CD8-positive, alpha-beta memory T cell (primary cell): ENCODE measurements around the gene ABCD3. TPM values are rescaled to one million over a fixed set of nuclear protein-coding genes. Genes with fewer than 3 reads are reported as not detected.
"Not testable (repeated sequence)": the region's sequence is repeated elsewhere in the genome, so short reads cannot be mapped to it uniquely, and the experiment has no call there.

Source experiments
- CTCF ChIA-PET: fragments of 350-600 bp; sonication (Branson Sonifier 250); formaldehyde crosslinking; loops from one replicate; lab custom pipeline; 2021; ENCODE audit warnings: antibody characterized with exemption; lab: Charles Lee
- POLR2A ChIA-PET: fragments of 350-600 bp; sonication (Branson Sonifier 250); formaldehyde crosslinking; loops from one replicate; lab custom pipeline; 2021; ENCODE audit warnings: antibody characterized with exemption; lab: Charles Lee
- DNase-seq, 5 donors: peaks; one replicate each; pipeline versions ENCODE4 v3.0.0 to v3.0.0-alpha.2; 2020 to 2022; ENCODE audit warnings: mixed read lengths in 1 of 5
- H3K27ac ChIP-seq: one replicate; pipeline ENCODE4 v1.7.0; 2013; ENCODE audit warnings: low read depth, mild to moderate bottlenecking, low read length, moderate library complexity
- H3K27me3 ChIP-seq: 2 replicates; pipeline ENCODE4 v1.7.0; 2013; ENCODE audit warnings: low read length, mild to moderate bottlenecking; ENCODE audit not compliant: insufficient read depth, poor library complexity, severe bottlenecking
- H3K36me3 ChIP-seq: 2 replicates; pipeline ENCODE4 v1.7.0; 2013; ENCODE audit warnings: mild to moderate bottlenecking, low read length, moderate library complexity; ENCODE audit not compliant: insufficient read depth
- H3K4me1 ChIP-seq: 2 replicates; pipeline ENCODE4 v1.7.0; 2013; ENCODE audit warnings: mild to moderate bottlenecking, low read length, moderate library complexity; ENCODE audit not compliant: insufficient read depth
- H3K4me3 ChIP-seq: 2 replicates; pipeline ENCODE4 v1.7.0; 2013; ENCODE audit warnings: mild to moderate bottlenecking, low read length
- H3K9me3 ChIP-seq: 2 replicates; pipeline ENCODE4 v1.7.0; 2013; ENCODE audit warnings: mild to moderate bottlenecking, low read length
- H3K27ac Mint-ChIP-seq, 8 donors: one replicate each; pipeline ENCODE4 v1.8.0; 2020 to 2021; ENCODE audit warnings: mixed read lengths in 8 of 8, mild to moderate bottlenecking in 6 of 8, inconsistent platforms in 3 of 8, moderate library complexity in 3 of 8
- H3K27me3 Mint-ChIP-seq, 2 donors: one replicate each; pipeline ENCODE4 v1.8.0; 2020 to 2021; ENCODE audit warnings: mixed read lengths in 2 of 2, mild to moderate bottlenecking in 1 of 2, moderate library complexity in 1 of 2
- H3K36me3 Mint-ChIP-seq, 3 donors: one replicate each; pipeline ENCODE4 v1.8.0; 2020 to 2021; ENCODE audit warnings: mixed read lengths in 3 of 3, inconsistent platforms in 1 of 3, mild to moderate bottlenecking in 1 of 3
- H3K4me1 Mint-ChIP-seq, 3 donors: one replicate each; pipeline ENCODE4 v1.8.0; 2020 to 2021; ENCODE audit warnings: mixed read lengths in 3 of 3, inconsistent platforms in 1 of 3, mild to moderate bottlenecking in 1 of 3
- H3K4me3 Mint-ChIP-seq, 7 donors: one replicate each; pipeline ENCODE4 v1.8.0; 2020 to 2021; ENCODE audit warnings: mixed read lengths in 7 of 7, mild to moderate bottlenecking in 6 of 7, moderate library complexity in 4 of 7, inconsistent platforms in 2 of 7
- H3K9me3 Mint-ChIP-seq, 5 donors: one replicate each; pipeline ENCODE4 v1.8.0; 2020 to 2022; ENCODE audit warnings: mixed read lengths in 5 of 5, mild to moderate bottlenecking in 3 of 5, moderate library complexity in 2 of 5, inconsistent platforms in 1 of 5
- polyA plus RNA-seq: library from polyadenylated mRNA; unstranded; fragments of 300-500 nt; fragmentation: Illumina TruSeq; gene quantifications from one replicate; pipeline ENCODE4 v1.2.3, GENCODE V29; 2021
- total RNA-seq, 2 experiments: library from RNA; stranded (reverse); gene quantifications; one replicate each; pipeline ENCODE4 v1.2.3, GENCODE V29; 2021

The ABCD3 gene
- total and polyA plus RNA-seq, 3 experiments from 2014 or later: 28.3 to 38.8 (median 36.7) TPM

DNA sequence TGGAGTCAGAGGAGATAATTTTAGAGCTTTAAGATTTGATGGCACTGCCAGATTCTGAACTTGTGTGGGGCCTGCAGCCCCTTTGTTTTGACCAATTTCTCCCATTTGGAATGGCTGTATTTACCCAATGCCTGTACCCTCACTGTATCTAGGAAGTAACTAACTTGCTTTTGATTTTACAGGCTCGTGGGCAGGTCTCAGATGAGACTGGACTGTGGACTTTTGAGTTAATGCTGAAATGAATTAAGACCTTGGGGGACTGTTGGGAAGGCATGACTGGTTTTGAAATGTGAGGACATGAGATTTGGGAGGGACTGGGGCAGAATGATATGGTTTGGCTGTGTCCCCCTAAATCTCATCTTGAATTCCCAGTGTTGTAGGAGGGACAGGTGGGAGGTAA is 11.9 kb downstream of the ABCD3 start:
- DNase-seq, H3K9me3 ChIP-seq, H3K4me1 ChIP-seq, H3K27ac ChIP-seq, H3K4me3 ChIP-seq, POLR2A ChIA-PET, H3K9me3 Mint-ChIP-seq, H3K27me3 ChIP-seq, H3K27me3 Mint-ChIP-seq, H3K4me3 Mint-ChIP-seq, H3K36me3 ChIP-seq, CTCF ChIA-PET: not testable (repeated sequence)
- Mint-ChIP-seq H3K36me3 (peaks cover 4 to 20% (median 7%) of the 10 kb centered on the region in 3 donors), H3K27ac (peak overlapping the region in 2 of 8 donors; percentile 17), H3K4me1 (peaks cover 46 to 63% (median 48%) of the 10 kb centered on the region in 3 donors)

DNA sequence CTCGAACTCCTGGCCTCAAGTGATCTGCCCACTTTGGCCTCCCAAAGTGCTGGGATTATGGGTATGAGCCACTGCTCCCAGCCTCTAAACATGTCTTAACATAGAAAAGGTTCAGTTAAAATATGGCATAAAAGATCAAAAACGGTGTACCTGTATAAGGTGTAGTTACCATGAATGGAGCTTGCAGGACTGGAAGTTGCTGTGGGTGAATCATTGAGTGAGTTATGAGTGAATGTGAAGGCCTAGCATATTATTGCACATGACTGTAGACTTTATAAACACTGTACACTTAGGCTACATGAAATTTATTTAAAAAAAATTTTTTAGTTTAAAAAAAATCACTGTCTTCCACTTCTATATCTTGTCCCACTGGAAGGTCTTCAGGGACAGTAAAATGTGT is 15.7 kb downstream of the ABCD3 start:
- Mint-ChIP-seq H3K27ac (no peak overlapping the region), H3K27me3 (no peaks in the 10 kb centered on the region), H3K36me3 (peaks cover 9 to 31% (median 13%) of the 10 kb centered on the region in 3 donors), H3K4me1 (peaks cover 42 to 65% (median 64%) of the 10 kb centered on the region in 3 donors), H3K4me3 (no peak overlapping the region), H3K9me3 (peaks cover 0 to 14% (median 3%) of the 10 kb centered on the region in 5 donors)
- H3K4me3 ChIP-seq: no peak overlapping the region
- no peaks in the 10 kb centered on the region for H3K4me1 ChIP-seq
- no peaks in the 10 kb centered on the region for H3K36me3 ChIP-seq
- H3K27me3 ChIP-seq: no peaks in the 10 kb centered on the region
- CTCF ChIA-PET: interaction anchor here (1.0 kb wide), 1 partner anchor 10 kb away, joined by 3 read pairs; no protein-coding TSS in a partner anchor
- H3K27ac ChIP-seq: no peak overlapping the region
- no peaks in the 10 kb centered on the region for H3K9me3 ChIP-seq
- no peak for DNase-seq
- POLR2A ChIA-PET: no interaction called here

DNA sequence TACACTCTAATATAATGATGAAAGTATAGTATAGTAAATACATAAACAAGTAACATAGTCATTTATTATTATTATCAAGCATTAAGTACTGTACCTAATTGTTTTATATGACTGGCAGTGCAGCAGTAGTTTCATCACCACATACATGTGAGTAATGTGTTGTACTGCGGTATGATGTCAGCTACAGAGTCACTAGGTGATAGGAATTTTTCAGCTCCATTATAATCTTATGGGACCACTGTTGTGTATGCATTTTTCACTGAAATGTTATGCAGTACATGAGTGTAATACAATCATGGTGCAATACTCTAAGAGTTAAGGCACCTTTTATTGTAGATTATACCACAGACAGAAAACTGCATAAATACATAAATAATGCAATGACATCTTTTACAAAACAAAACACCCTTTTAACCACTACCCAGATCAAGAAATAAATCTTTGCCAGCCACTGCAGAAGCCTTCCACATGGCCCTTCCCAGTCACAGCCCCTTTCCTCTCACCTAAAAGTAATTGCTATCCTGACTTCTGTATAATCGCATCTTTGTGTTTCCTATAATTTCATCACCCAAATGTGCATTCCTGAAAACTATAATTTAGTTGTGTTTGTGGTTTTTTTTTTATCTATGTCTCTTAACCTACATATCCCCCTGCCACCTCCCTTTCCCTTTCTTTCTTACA is 16.3 kb downstream of the ABCD3 start:
- Mint-ChIP-seq H3K27me3 (no peaks in the 10 kb centered on the region), H3K27ac (no peak overlapping the region), H3K4me1 (peaks cover 41 to 64% (median 63%) of the 10 kb centered on the region in 3 donors), H3K4me3 (no peak overlapping the region), H3K36me3 (peaks cover 7 to 29% (median 13%) of the 10 kb centered on the region in 3 donors), H3K9me3 (peaks cover 0 to 14% (median 3%) of the 10 kb centered on the region in 5 donors)
- no peak overlapping the region for H3K4me3 ChIP-seq
- ChIA-PET POLR2A (no interaction called here), CTCF (interaction anchor here (1.0 kb wide), 1 partner anchor 11 kb away, joined by 3 read pairs; no protein-coding TSS in a partner anchor)
- no peaks in the 10 kb centered on the region for H3K9me3 ChIP-seq
- no peak overlapping the region for H3K27ac ChIP-seq
- no peaks in the 10 kb centered on the region for H3K36me3 ChIP-seq
- H3K27me3 ChIP-seq: no peaks in the 10 kb centered on the region
- no peaks in the 10 kb centered on the region for H3K4me1 ChIP-seq
- no peak for DNase-seq

DNA sequence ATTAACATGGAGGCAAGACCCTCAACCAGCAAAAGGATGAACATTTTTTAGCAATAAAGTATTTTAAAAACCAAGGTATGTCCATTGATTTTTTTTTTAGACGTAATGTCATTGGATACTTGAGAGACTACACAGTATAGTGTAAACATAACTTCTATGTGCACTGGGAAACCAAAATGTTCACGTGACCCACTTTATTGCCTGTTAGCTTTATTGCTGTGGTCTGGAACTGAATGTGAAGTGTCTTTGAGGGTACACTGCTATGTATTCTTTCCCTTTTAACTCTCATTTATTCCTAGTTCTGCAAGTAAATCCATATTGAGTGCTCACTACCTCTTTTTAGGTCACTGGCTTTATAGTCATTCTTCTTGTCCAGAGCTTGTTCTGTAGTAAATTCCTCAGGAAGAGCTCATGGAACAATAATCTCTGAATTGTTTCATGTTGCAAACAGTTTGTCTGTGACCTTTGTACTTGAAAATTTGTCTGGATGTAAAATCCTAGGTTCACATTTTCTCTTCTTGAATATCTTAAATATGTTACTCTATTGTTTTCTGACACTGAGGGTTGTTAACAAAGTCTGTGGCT is 20.6 kb downstream of the ABCD3 start:
- no peaks in the 10 kb centered on the region for H3K4me1 ChIP-seq
- no peaks in the 10 kb centered on the region for H3K27me3 Mint-ChIP-seq

DNA sequence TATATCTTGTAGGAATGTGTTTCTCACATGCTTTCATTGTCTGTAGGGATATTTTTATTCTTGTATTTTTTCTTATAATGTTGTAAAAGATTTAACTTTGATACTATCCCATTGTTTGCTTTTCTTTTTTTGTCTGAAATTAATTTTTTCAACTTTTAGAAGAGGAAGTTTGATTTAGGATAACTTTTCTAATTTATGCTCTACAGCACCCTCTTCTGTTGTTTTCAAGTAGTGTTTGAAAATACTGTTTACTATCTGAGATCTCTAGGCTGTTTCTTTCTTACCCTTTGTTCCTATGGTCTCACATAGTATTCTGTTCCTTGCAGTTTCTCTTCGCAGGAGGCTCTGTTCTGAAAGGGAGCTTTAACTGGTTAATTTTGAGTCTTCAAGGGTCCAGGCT is 21.9 kb downstream of the ABCD3 start:
- DNase-seq: no peak
- Mint-ChIP-seq H3K27me3 (no peaks in the 10 kb centered on the region), H3K4me3 (no peak overlapping the region), H3K27ac (no peak overlapping the region), H3K9me3 (peaks cover 17 to 34% (median 30%) of the 10 kb centered on the region in 5 donors), H3K4me1 (peaks cover 21 to 51% (median 43%) of the 10 kb centered on the region in 3 donors), H3K36me3 (peaks cover 10 to 60% (median 21%) of the 10 kb centered on the region in 3 donors)
- POLR2A ChIA-PET: no interaction called here
- Histone ChIP-seq H3K4me3 (no peak overlapping the region), H3K27ac (no peak overlapping the region), H3K27me3 (no peaks in the 10 kb centered on the region), H3K9me3 (peaks cover 2% of the 10 kb centered on the region), H3K36me3 (no peaks in the 10 kb centered on the region), H3K4me1 (no peaks in the 10 kb centered on the region)
- CTCF ChIA-PET: interaction anchor here (1.5 kb wide), 1 partner anchor 23 kb away, joined by 3 read pairs; no protein-coding TSS in a partner anchor

More for the DNA sequence above, 20.6 kb downstream of the ABCD3 start:
- H3K9me3 Mint-ChIP-seq: peaks cover 13 to 25% (median 22%) of the 10 kb centered on the region in 5 donors
- Histone ChIP-seq H3K9me3 (no peaks in the 10 kb centered on the region), H3K27ac (no peak overlapping the region), H3K27me3 (no peaks in the 10 kb centered on the region), H3K36me3 (no peaks in the 10 kb centered on the region), H3K4me3 (no peak overlapping the region)
- peaks cover 29 to 61% (median 50%) of the 10 kb centered on the region in 3 donors for H3K4me1 Mint-ChIP-seq
- CTCF ChIA-PET: no interaction called here
- peaks cover 11 to 60% (median 17%) of the 10 kb centered on the region in 3 donors for H3K36me3 Mint-ChIP-seq
- peak overlapping the region in 1 of 8 donors; percentile 30 for H3K27ac Mint-ChIP-seq
- no peak for DNase-seq
- POLR2A ChIA-PET: no interaction called here
- no peak overlapping the region for H3K4me3 Mint-ChIP-seq

DNA sequence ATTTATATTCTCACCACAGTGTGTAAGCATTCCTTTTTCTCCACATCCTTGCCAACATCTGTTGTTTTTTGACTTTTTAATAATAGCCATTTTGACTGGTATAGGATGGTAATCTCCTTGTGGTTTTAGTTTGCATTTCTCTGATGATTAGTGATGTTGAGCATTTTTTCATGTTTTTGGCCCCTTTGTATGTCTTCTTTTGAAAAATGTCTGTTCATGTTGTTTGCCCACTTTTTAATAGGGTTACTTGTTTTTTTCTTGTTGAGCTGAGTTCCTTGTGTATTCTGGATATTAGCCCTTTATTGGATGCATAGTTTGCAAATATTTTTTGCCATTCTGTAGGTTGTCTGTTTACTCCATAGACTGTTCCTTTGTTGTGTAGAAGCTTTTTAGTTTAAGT is 24.9 kb downstream of the ABCD3 start:
- Mint-ChIP-seq H3K9me3 (peaks cover 23 to 60% (median 52%) of the 10 kb centered on the region in 5 donors), H3K4me1 (peaks cover 15 to 30% (median 18%) of the 10 kb centered on the region in 3 donors), H3K36me3 (peaks cover 11 to 73% (median 34%) of the 10 kb centered on the region in 3 donors)
- H3K36me3 ChIP-seq, H3K4me1 ChIP-seq, H3K27me3 Mint-ChIP-seq, POLR2A ChIA-PET, H3K4me3 ChIP-seq, H3K9me3 ChIP-seq, CTCF ChIA-PET, H3K27me3 ChIP-seq, H3K27ac ChIP-seq, H3K27ac Mint-ChIP-seq, H3K4me3 Mint-ChIP-seq, DNase-seq: not testable (repeated sequence)

DNA sequence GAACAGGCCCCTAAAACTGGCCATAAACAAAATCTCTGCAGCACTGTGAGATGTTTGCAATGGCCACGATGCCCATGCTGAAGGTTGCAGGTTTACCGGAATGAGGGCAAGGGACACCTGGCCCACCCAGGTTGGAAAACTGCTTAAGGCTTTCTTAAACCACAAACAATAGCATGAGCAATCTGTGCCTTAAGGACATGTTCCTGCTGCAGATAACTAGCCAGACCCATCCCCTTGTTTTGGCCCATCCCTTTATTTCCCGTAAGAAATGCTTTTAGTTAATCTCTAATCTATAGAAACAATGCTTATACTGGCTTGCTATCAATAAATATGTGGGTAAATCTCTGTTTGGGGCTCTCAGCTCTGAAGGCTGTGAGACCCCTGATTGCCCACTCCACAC is 26.6 kb downstream of the ABCD3 start:
- H3K27me3 Mint-ChIP-seq, H3K36me3 ChIP-seq, H3K27me3 ChIP-seq, H3K4me3 Mint-ChIP-seq, H3K27ac Mint-ChIP-seq, H3K27ac ChIP-seq, POLR2A ChIA-PET, DNase-seq, H3K4me3 ChIP-seq, CTCF ChIA-PET, H3K4me1 ChIP-seq: not testable (repeated sequence)
- H3K9me3 Mint-ChIP-seq: peaks cover 38 to 78% (median 69%) of the 10 kb centered on the region in 5 donors
- peaks cover 24 to 90% (median 51%) of the 10 kb centered on the region in 3 donors for H3K36me3 Mint-ChIP-seq
- H3K4me1 Mint-ChIP-seq: peaks cover 7 to 17% (median 7%) of the 10 kb centered on the region in 3 donors
- H3K9me3 ChIP-seq: peaks cover 14% of the 10 kb centered on the region

DNA sequence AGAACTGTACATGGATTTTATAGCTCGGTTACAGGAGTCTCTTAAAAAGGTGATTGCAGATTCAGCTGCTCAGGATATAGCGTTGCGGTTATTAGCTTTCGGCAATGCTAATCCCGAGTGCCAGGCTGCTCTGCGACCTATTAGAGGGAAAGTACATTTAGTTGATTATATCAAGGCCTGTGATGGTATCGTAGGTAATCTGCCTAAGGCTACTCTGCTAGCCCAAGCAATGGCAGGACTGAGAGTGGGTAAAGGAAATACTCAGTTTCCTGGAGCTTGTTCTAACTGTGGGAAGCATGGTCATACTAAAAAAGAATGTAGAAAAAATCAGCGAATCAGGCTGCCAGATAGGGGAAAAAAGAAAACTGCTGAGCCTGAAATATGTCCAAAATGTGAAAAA is 27.5 kb downstream of the ABCD3 start:
- peak overlapping the region in 1 of 8 donors; percentile 68 for H3K27ac Mint-ChIP-seq
- DNase-seq, H3K36me3 ChIP-seq, H3K27me3 Mint-ChIP-seq, H3K27ac ChIP-seq, H3K4me1 Mint-ChIP-seq, H3K4me1 ChIP-seq, H3K27me3 ChIP-seq, POLR2A ChIA-PET, CTCF ChIA-PET, H3K4me3 ChIP-seq: not testable (repeated sequence)
- peaks cover 19% of the 10 kb centered on the region for H3K9me3 ChIP-seq
- peaks cover 31 to 90% (median 60%) of the 10 kb centered on the region in 3 donors for H3K36me3 Mint-ChIP-seq
- peaks cover 47 to 87% (median 75%) of the 10 kb centered on the region in 5 donors for H3K9me3 Mint-ChIP-seq
- peak overlapping the region in 1 of 7 donors; percentile 8 for H3K4me3 Mint-ChIP-seq
